Epidermal melanocyte (primary cell): ENCODE results near the gene TGFB1.
A peak's percentile ranks its signal among the peaks of the same experiment; 100 is the strongest.
"Not testable (repeated sequence)": the region's sequence is repeated elsewhere in the genome, so short reads cannot be mapped to it uniquely, and the experiment has no call there.

Experiments used
- DNase-seq: peaks from one replicate; pipeline ENCODE4 v3.0.0; 2011; ENCODE audit warnings: low spot score; ENCODE audit not compliant: insufficient read length

The TGFB1 gene

GRCh38 chr19:41302624-41303351, 50.9 kb downstream of the TGFB1 start:
- no peak for DNase-seq

- DNase-seq = no peak
Measured at GRCh38 chr19:41300555-41300954, 53.2 kb downstream of the TGFB1 start.

- DNase-seq = peak; percentile 82
Measured at GRCh38 chr19:41299755-41300089, 54.0 kb downstream of the TGFB1 start.

GRCh38 chr19:41299046-41299754, 54.5 kb downstream of the TGFB1 start:
- DNase-seq = no peak

- peak; percentile 44 for DNase-seq
Measured at GRCh38 chr19:41298348-41298964, 55.3 kb downstream of the TGFB1 start.

- DNase-seq = no peak
Measured at GRCh38 chr19:41297628-41298347, 55.9 kb downstream of the TGFB1 start.

GRCh38 chr19:41296433-41296871, 57.3 kb downstream of the TGFB1 start:
- DNase-seq = no peak

GRCh38 chr19:41295499-41295898, 58.2 kb downstream of the TGFB1 start:
- DNase-seq = no peak

GRCh38 chr19:41294393-41294792, 59.3 kb downstream of the TGFB1 start:
- DNase-seq = no peak

GRCh38 chr19:41289814-41290213, 63.9 kb downstream of the TGFB1 start:
- DNase-seq = not testable (repeated sequence)

GRCh38 chr19:41288673-41289530, 64.8 kb downstream of the TGFB1 start:
- DNase-seq = no peak
